PC-9 (cell line): ENCODE data around the gene EWSR1. TPM values are rescaled to one million over a fixed set of nuclear protein-coding genes. Genes with fewer than 3 reads are reported as not detected.

Experiments used
- BruUV-seq: library from RNA; stranded (reverse); fragments of 400-500 nt; replicated peaks from 2 replicates; lab custom pipeline; 2021; lab: Mats Ljungman, UMichigan
- CTCF ChIA-PET: fragments of 300-600 bp; sonication (Branson Sonifier 250); formaldehyde crosslinking; loops from one replicate; lab custom pipeline; 2022; ENCODE audit warnings: antibody characterized with exemption; lab: Charles Lee
- POLR2A ChIA-PET: fragments of 300-600 bp; sonication (Branson Sonifier 250); formaldehyde crosslinking; loops from one replicate; lab custom pipeline; 2022; ENCODE audit warnings: antibody characterized with exemption; ENCODE audit not compliant: unreplicated experiment; lab: Charles Lee
- DNase-seq, 2 experiments: peaks; one replicate each; pipeline versions ENCODE4 v3.0.0 to v3.0.0-alpha.2; 2015 to 2022; ENCODE audit warnings: mixed read lengths in 1 of 2
- H2AFZ ChIP-seq: fragments of 200-600 bp; sonication (generic); 2 replicates; pipeline ENCODE4 v1.8.1; 2017; ENCODE audit warnings: antibody characterized with exemption
- H3F3A ChIP-seq: fragments of 200-600 bp; sonication (generic); 2 replicates; pipeline ENCODE4 v1.8.1; 2017; ENCODE audit warnings: antibody characterized with exemption, mild to moderate bottlenecking, low read depth; ENCODE audit not compliant: insufficient read depth
- H3K27ac ChIP-seq: fragments of 200-600 bp; sonication (generic); 2 replicates; pipeline ENCODE4 v1.6.1; 2016; ENCODE audit warnings: mixed run types
- H3K27me3 ChIP-seq: fragments of 200-600 bp; sonication (generic); 2 replicates; pipeline ENCODE4 v1.6.1; 2016; ENCODE audit warnings: low read depth, mixed run types; ENCODE audit not compliant: insufficient read depth
- H3K36me3 ChIP-seq: fragments of 200-600 bp; sonication (generic); 2 replicates; pipeline ENCODE4 v1.6.1; 2016; ENCODE audit warnings: low read depth, mixed run types
- H3K4me1 ChIP-seq: fragments of 200-600 bp; sonication (generic); replicated peaks from 2 replicates; pipeline ENCODE4 v1.6.1; 2016; ENCODE audit warnings: mixed run types; ENCODE audit not compliant: insufficient read depth
- H3K4me2 ChIP-seq: fragments of 200-600 bp; sonication (generic); 2 replicates; pipeline ENCODE4 v1.6.1; 2017; ENCODE audit warnings: mixed run types
- H3K4me3 ChIP-seq: fragments of 200-600 bp; sonication (generic); 2 replicates; pipeline ENCODE4 v1.6.1; 2016; ENCODE audit warnings: mixed run types
- H3K79me2 ChIP-seq: fragments of 200-600 bp; sonication (generic); 2 replicates; pipeline ENCODE4 v1.6.1; 2017; ENCODE audit warnings: low read depth, mixed run types
- H3K9me2 ChIP-seq: fragments of 200-600 bp; sonication (generic); 2 replicates; pipeline ENCODE4 v1.8.1; 2017; ENCODE audit warnings: mild to moderate bottlenecking; ENCODE audit not compliant: insufficient read depth
- H3K9me3 ChIP-seq: fragments of 200-600 bp; sonication (generic); 2 replicates; pipeline ENCODE4 v1.8.1; 2016; ENCODE audit warnings: low read depth; ENCODE audit not compliant: insufficient read depth
- H4K20me1 ChIP-seq: fragments of 200-600 bp; sonication (generic); 2 replicates; pipeline ENCODE4 v1.8.1; 2017; ENCODE audit not compliant: insufficient read depth
- EZH2 ChIP-seq: fragments of 200-600 bp; sonication (generic); IDR thresholded peaks from 2 replicates; pipeline ENCODE4 v1.8.0; 2017; ENCODE audit warnings: antibody characterized with exemption, low read depth
- intact Hi-C: fragments of 100-400 bp; cut with micrococcal nuclease; formaldehyde crosslinking; loops from one replicate; pipeline ENCODE4 v1.10.0; 2022; ENCODE audit not compliant: unreplicated experiment
- total RNA-seq: library from RNA; stranded (reverse); gene quantifications from 2 replicates; pipeline ENCODE4 v1.2.3, GENCODE V29; 2021
- TF ChIP-seq, protein P1 (sequence below): fragments of 200-600 bp; sonication (generic); conservative IDR thresholded peaks from 2 replicates; pipeline ENCODE4 v1.6.1; 2017; ENCODE audit warnings: mixed run types, antibody characterized with exemption, mild to moderate bottlenecking, moderate library complexity

Gene EWSR1
- total RNA-seq, 1 experiment from 2014 or later: 200 TPM

- H4K20me1 ChIP-seq: no peaks in the 10 kb centered on the region
- no peaks in the 10 kb centered on the region for H3K79me2 ChIP-seq
- peaks cover 16% of the 10 kb centered on the region; the same call in 1 of the 2 replicates for H3F3A ChIP-seq
- no peak for TF ChIP-seq EZH2
- no peaks in the 10 kb centered on the region for H3K27me3 ChIP-seq
- ChIA-PET POLR2A (no interaction called here), CTCF (no interaction called here)
- no peak overlapping the region for H3K27ac ChIP-seq
- H3K9me3 ChIP-seq: no peaks in the 10 kb centered on the region
- no peak overlapping the region for H3K4me3 ChIP-seq
- H3K4me1 ChIP-seq: peaks cover 23% of the 10 kb centered on the region
- DNase-seq: no peak
- H3K36me3 ChIP-seq: no peaks in the 10 kb centered on the region
- H3K4me2 ChIP-seq: no peak overlapping the region
- no peak overlapping the region for H2AFZ ChIP-seq
- H3K9me2 ChIP-seq: no peaks in the 10 kb centered on the region
- intact Hi-C loops: no loop called here
- no TSS peak for BruUV-seq
These were observed 45.8 kb downstream of the EWSR1 start for GRCh38 chr22:29313576-29314466.

DNA sequence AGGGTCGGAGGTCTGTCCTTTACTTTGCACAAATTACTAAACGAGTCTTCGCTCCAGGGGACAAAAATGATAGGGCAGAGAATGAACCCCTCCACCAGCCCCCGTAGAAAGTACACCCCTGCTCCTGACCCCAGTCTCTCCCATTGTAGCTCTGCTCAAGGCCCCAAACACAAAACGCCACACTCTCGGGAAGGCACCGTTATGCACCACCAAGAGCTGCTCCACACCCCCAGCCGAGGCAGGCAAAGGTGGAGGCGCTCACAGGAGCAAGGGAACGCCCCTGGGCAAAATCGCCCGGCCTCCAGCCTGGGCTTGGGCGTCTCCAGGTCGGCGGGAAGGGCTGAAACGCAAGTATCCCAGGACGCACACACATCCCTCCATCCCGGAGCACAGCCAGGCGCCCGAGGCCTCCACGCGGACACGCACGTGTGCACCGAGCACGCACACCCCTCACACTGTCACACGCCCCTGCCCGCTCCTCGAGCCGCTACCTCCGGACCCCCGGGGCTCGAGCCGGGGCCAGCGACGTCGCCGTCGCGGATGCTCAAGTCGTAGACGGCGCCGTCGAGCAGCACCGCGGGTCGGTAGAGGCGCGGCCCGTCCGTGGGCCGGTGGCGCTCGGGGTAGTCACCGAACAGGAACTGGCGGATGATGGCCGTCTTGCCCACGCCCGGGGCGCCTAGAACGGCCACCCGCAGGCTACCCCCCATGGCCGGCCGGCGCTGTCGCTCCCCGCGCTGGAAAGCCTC, 46.6 kb downstream of the EWSR1 start:
- Histone ChIP-seq H3K27ac (no peak overlapping the region), H4K20me1 (no peaks in the 10 kb centered on the region), H3K4me2 (peak overlapping the region; percentile 23; the same call in 1 of the 2 replicates), H3K4me3 (no peak overlapping the region), H2AFZ (no peak overlapping the region), H3K9me2 (no peaks in the 10 kb centered on the region), H3K36me3 (no peaks in the 10 kb centered on the region), H3K4me1 (peaks cover 14% of the 10 kb centered on the region), H3F3A (peaks cover 15% of the 10 kb centered on the region; the same call in 1 of the 2 replicates), H3K9me3 (no peaks in the 10 kb centered on the region), H3K79me2 (no peaks in the 10 kb centered on the region), H3K27me3 (no peaks in the 10 kb centered on the region)
- intact Hi-C loops: no loop called here
- ChIA-PET POLR2A (no interaction called here), CTCF (no interaction called here)
- BruUV-seq: no TSS peak
- TF ChIP-seq, protein P1, sequence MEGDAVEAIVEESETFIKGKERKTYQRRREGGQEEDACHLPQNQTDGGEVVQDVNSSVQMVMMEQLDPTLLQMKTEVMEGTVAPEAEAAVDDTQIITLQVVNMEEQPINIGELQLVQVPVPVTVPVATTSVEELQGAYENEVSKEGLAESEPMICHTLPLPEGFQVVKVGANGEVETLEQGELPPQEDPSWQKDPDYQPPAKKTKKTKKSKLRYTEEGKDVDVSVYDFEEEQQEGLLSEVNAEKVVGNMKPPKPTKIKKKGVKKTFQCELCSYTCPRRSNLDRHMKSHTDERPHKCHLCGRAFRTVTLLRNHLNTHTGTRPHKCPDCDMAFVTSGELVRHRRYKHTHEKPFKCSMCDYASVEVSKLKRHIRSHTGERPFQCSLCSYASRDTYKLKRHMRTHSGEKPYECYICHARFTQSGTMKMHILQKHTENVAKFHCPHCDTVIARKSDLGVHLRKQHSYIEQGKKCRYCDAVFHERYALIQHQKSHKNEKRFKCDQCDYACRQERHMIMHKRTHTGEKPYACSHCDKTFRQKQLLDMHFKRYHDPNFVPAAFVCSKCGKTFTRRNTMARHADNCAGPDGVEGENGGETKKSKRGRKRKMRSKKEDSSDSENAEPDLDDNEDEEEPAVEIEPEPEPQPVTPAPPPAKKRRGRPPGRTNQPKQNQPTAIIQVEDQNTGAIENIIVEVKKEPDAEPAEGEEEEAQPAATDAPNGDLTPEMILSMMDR: no peak
- TF ChIP-seq EZH2: no peak
- DNase-seq: no peak

GRCh38 chr22:29315286-29316140, 47.4 kb downstream of the EWSR1 start, which contains the start of gene RASL10A:
Gene RASL10A (minus strand): TSS chr22:29315697. CDS start chr22:29315246, 451 bp downstream.
- CTCF ChIA-PET: no interaction called here
- peaks cover 9% of the 10 kb centered on the region; the same call in 1 of the 2 replicates for H3F3A ChIP-seq
- H3K79me2 ChIP-seq: no peaks in the 10 kb centered on the region
- H3K9me3 ChIP-seq: no peaks in the 10 kb centered on the region
- no peaks in the 10 kb centered on the region for H3K9me2 ChIP-seq
- TF ChIP-seq EZH2: no peak
- TF ChIP-seq, protein P1: no peak
- POLR2A ChIA-PET: no interaction called here
- no peak within 1 kb of the TSS for H2AFZ ChIP-seq
- H3K4me3 ChIP-seq: no peak within 1 kb of the TSS
- DNase-seq: no peak
- no peaks in the 10 kb centered on the region for H3K27me3 ChIP-seq
- H4K20me1 ChIP-seq: no peaks in the 10 kb centered on the region
- H3K27ac ChIP-seq: no peak within 1 kb of the TSS
- H3K4me1 ChIP-seq: peaks cover 9% of the 10 kb centered on the region
- no peaks in the 10 kb centered on the region for H3K36me3 ChIP-seq
- intact Hi-C loops: no loop called here
- H3K4me2 ChIP-seq: peak within 1 kb of the TSS; percentile 23; the same call in 1 of the 2 replicates
- no TSS peak for BruUV-seq
